ENCODE results near the gene SSTR5. TPM values are rescaled to one million over a fixed set of nuclear protein-coding genes. Genes with fewer than 3 reads are reported as not detected.

The SSTR5 gene
- total and polyA plus RNA-seq, 4 donors = not detected

GRCh38 chr16:1061769-1062505 lies 10.6 kb upstream of the SSTR5 start:
- Histone ChIP-seq H3K4me1 (ENCODE audit: control insufficient read depth in 4 of 4, insufficient read depth in 4 of 4, low read length in 3 of 4) (no peaks in the 10 kb centered on the region), H3K27me3 (ENCODE audit: control insufficient read depth in 4 of 4, insufficient read depth in 4 of 4, low read length in 3 of 4) (peaks cover 0 to 9% (median 4%) of the 10 kb centered on the region in 4 donors), H3K27ac (ENCODE audit: low read depth in 1 of 2, low read length in 2 of 2) (no peak overlapping the region), H3K9ac (ENCODE audit: low read depth in 1 of 2, low read length in 2 of 2) (no peak overlapping the region), H3K36me3 (ENCODE audit: control insufficient read depth in 4 of 4, insufficient read depth in 3 of 4, low read depth in 1 of 4, low read length in 3 of 4) (no peaks in the 10 kb centered on the region), H3K9me3 (ENCODE audit: control insufficient read depth in 4 of 4, low read length in 3 of 4) (no peaks in the 10 kb centered on the region), H3K4me3 (ENCODE audit: low read depth in 1 of 3, low read length in 3 of 3) (no peak overlapping the region)
- TF ChIP-seq FOXA2 (IDR thresholded peaks at IDR 0.05) = no peak
- no peak for TF ChIP-seq NR2F2 (IDR thresholded peaks at IDR 0.05)
- no peak for TF ChIP-seq CTCF (IDR thresholded peaks at IDR 0.05; ENCODE audit: low read depth, low read length, missing input control)
- no peak for TF ChIP-seq MAX (IDR thresholded peaks at IDR 0.05)
- no peak for TF ChIP-seq RAD21 (IDR thresholded peaks at IDR 0.05)
- TF ChIP-seq REST (IDR thresholded peaks at IDR 0.05) = no peak
- TF ChIP-seq EGR1 (IDR thresholded peaks at IDR 0.05; ENCODE audit: low read depth in 2 of 2) = no peak
- no peak for TF ChIP-seq SP1 (IDR thresholded peaks at IDR 0.05)
- WGBS = 84% methylated on average over 43 of the region's 43 CpGs
- no peak for DNase-seq (ENCODE audit: low spot score)

- Histone ChIP-seq H3K36me3 (ENCODE audit: control insufficient read depth in 4 of 4, insufficient read depth in 3 of 4, low read depth in 1 of 4, low read length in 3 of 4) (no peaks in the 10 kb centered on the region), H3K9me3 (ENCODE audit: control insufficient read depth in 4 of 4, low read length in 3 of 4) (no peaks in the 10 kb centered on the region), H3K4me1 (ENCODE audit: control insufficient read depth in 4 of 4, insufficient read depth in 4 of 4, low read length in 3 of 4) (no peaks in the 10 kb centered on the region), H3K9ac (ENCODE audit: low read depth in 1 of 2, low read length in 2 of 2) (no peak overlapping the region), H3K27me3 (ENCODE audit: control insufficient read depth in 4 of 4, insufficient read depth in 4 of 4, low read length in 3 of 4) (peaks cover 0 to 10% (median 4%) of the 10 kb centered on the region in 4 donors), H3K4me3 (ENCODE audit: low read depth in 1 of 3, low read length in 3 of 3) (no peak overlapping the region), H3K27ac (ENCODE audit: low read depth in 1 of 2, low read length in 2 of 2) (no peak overlapping the region)
- 74% methylated on average over 20 of the region's 20 CpGs for WGBS
- DNase-seq (ENCODE audit: low spot score) = no peak
- TF ChIP-seq ZBTB33 (IDR thresholded peaks at IDR 0.05) = no peak
- TF ChIP-seq RAD21 (IDR thresholded peaks at IDR 0.05) = no peak
- TF ChIP-seq TAF1 (conservative IDR thresholded peaks at IDR 0.05) = no peak
- no peak for TF ChIP-seq CTCF (IDR thresholded peaks at IDR 0.05; ENCODE audit: low read depth, low read length, missing input control)
- no peak for TF ChIP-seq HNF4G (IDR thresholded peaks at IDR 0.05)
- TF ChIP-seq FOXA1 (IDR thresholded peaks at IDR 0.05) = no peak
- no peak for TF ChIP-seq RXRA (IDR thresholded peaks at IDR 0.05)
- no peak for TF ChIP-seq EGR1 (IDR thresholded peaks at IDR 0.05; ENCODE audit: low read depth in 2 of 2)
- TF ChIP-seq FOXA2 (IDR thresholded peaks at IDR 0.05) = no peak
- TF ChIP-seq ATF3 (IDR thresholded peaks at IDR 0.05) = no peak
- TF ChIP-seq HNF4A (conservative IDR thresholded peaks at IDR 0.05) = no peak
- no peak for TF ChIP-seq JUND (IDR thresholded peaks at IDR 0.05)
- TF ChIP-seq YY1 (IDR thresholded peaks at IDR 0.05) = no peak
- TF ChIP-seq NR2F2 (IDR thresholded peaks at IDR 0.05) = no peak
- TF ChIP-seq SP1 (IDR thresholded peaks at IDR 0.05) = no peak
- TF ChIP-seq MAX (IDR thresholded peaks at IDR 0.05) = no peak
Observed at GRCh38 chr16:1062895-1063294, 9.7 kb upstream of the SSTR5 start.

Data from liver (tissue), 9 donors.